Activated naive CD8-positive, alpha-beta T cell treated with anti-CD3 and anti-CD28 coated beads for 36 hours (primary cell): Measurements from ENCODE around the gene MIS12. TPM values are rescaled to one million over a fixed set of nuclear protein-coding genes. Genes with fewer than 3 reads are reported as not detected.
A peak's percentile ranks its signal among the peaks of the same experiment; 100 is the strongest.

Experiments used
- DNase-seq: peaks from one replicate; pipeline ENCODE4 v3.0.0; 2021
- H3K27ac Mint-ChIP-seq: one replicate; pipeline ENCODE4 v1.8.0; 2022; ENCODE audit warnings: mild to moderate bottlenecking, moderate library complexity, mixed read lengths
- H3K27me3 Mint-ChIP-seq: one replicate; pipeline ENCODE4 v1.8.0; 2022; ENCODE audit warnings: mild to moderate bottlenecking, mixed read lengths
- H3K36me3 Mint-ChIP-seq: one replicate; pipeline ENCODE4 v1.8.0; 2021; ENCODE audit warnings: mild to moderate bottlenecking, mixed read lengths
- H3K4me1 Mint-ChIP-seq: one replicate; pipeline ENCODE4 v1.8.0; 2021; ENCODE audit warnings: mixed read lengths
- H3K4me3 Mint-ChIP-seq: one replicate; pipeline ENCODE4 v1.8.0; 2022; ENCODE audit warnings: mild to moderate bottlenecking, moderate library complexity, mixed read lengths
- H3K9me3 Mint-ChIP-seq: one replicate; pipeline ENCODE4 v1.8.0; 2022; ENCODE audit warnings: mixed read lengths
- total RNA-seq, 2 experiments: library from RNA; stranded (reverse); gene quantifications; one replicate each; pipeline ENCODE4 v1.2.3, GENCODE V29; 2021

The MIS12 gene
- 10 to 100 TPM; 44.3 to 45.5 TPM for total RNA-seq

- H3K4me1 Mint-ChIP-seq = peaks cover 46% of the 10 kb centered on the region
- no peaks in the 10 kb centered on the region for H3K27me3 Mint-ChIP-seq
These were observed at the start of gene MIS12 for GRCh38 chr17:5486206-5487124. MIS12 (plus strand) TSS chr17:5486566; CDS start chr17:5488863, 2,297 bp downstream.

GRCh38 chr17:5437721-5438317 is 48.5 kb upstream of the MIS12 start:
- H3K4me3 Mint-ChIP-seq = peak overlapping the region; percentile 84
- H3K4me1 Mint-ChIP-seq = peaks cover 35% of the 10 kb centered on the region
- H3K36me3 Mint-ChIP-seq = peaks cover 47% of the 10 kb centered on the region
- H3K27me3 Mint-ChIP-seq = no peaks in the 10 kb centered on the region
- H3K27ac Mint-ChIP-seq = peak overlapping the region; percentile 81
- no peaks in the 10 kb centered on the region for H3K9me3 Mint-ChIP-seq
- no peak for DNase-seq

More at GRCh38 chr17:5486206-5487124, at the start of gene MIS12:
- peak within 1 kb of the TSS; percentile 98 for H3K4me3 Mint-ChIP-seq
- peaks cover 42% of the 10 kb centered on the region for H3K36me3 Mint-ChIP-seq
- DNase-seq = peak; percentile 95
- H3K27ac Mint-ChIP-seq = peak within 1 kb of the TSS; percentile 99
- H3K9me3 Mint-ChIP-seq = no peaks in the 10 kb centered on the region

GRCh38 chr17:5438716-5439445 is 47.5 kb upstream of the MIS12 start, which contains the start of gene C1QBP:
C1QBP (minus strand) TSS chr17:5439155; CDS start chr17:5439073, 82 bp downstream.
- peaks cover 39% of the 10 kb centered on the region for H3K36me3 Mint-ChIP-seq
- DNase-seq = peak; percentile 93
- H3K9me3 Mint-ChIP-seq = no peaks in the 10 kb centered on the region
- H3K4me1 Mint-ChIP-seq = peaks cover 33% of the 10 kb centered on the region
- H3K27ac Mint-ChIP-seq = peak within 1 kb of the TSS; percentile 85
- no peaks in the 10 kb centered on the region for H3K27me3 Mint-ChIP-seq
- H3K4me3 Mint-ChIP-seq = peak within 1 kb of the TSS; percentile 84

GRCh38 chr17:5439446-5439764 is 47.0 kb upstream of the MIS12 start:
- Mint-ChIP-seq H3K4me1 (peaks cover 33% of the 10 kb centered on the region), H3K27me3 (no peaks in the 10 kb centered on the region), H3K36me3 (peaks cover 36% of the 10 kb centered on the region), H3K27ac (peak overlapping the region; percentile 85), H3K9me3 (no peaks in the 10 kb centered on the region), H3K4me3 (peak overlapping the region; percentile 84)
- DNase-seq = no peak

GRCh38 chr17:5443728-5444127 is 42.6 kb upstream of the MIS12 start:
- DNase-seq = no peak
- Mint-ChIP-seq H3K36me3 (peaks cover 24% of the 10 kb centered on the region), H3K4me3 (no peak overlapping the region), H3K27me3 (no peaks in the 10 kb centered on the region), H3K27ac (no peak overlapping the region), H3K4me1 (peaks cover 11% of the 10 kb centered on the region), H3K9me3 (no peaks in the 10 kb centered on the region)

GRCh38 chr17:5444209-5444608 is 42.2 kb upstream of the MIS12 start:
- peaks cover 24% of the 10 kb centered on the region for H3K36me3 Mint-ChIP-seq
- H3K4me1 Mint-ChIP-seq = peaks cover 10% of the 10 kb centered on the region
- no peak for DNase-seq
- H3K9me3 Mint-ChIP-seq = no peaks in the 10 kb centered on the region
- no peak overlapping the region for H3K4me3 Mint-ChIP-seq
- no peak overlapping the region for H3K27ac Mint-ChIP-seq
- H3K27me3 Mint-ChIP-seq = no peaks in the 10 kb centered on the region

GRCh38 chr17:5446786-5447185 is 39.6 kb upstream of the MIS12 start:
- H3K36me3 Mint-ChIP-seq = peaks cover 27% of the 10 kb centered on the region
- no peak overlapping the region for H3K4me3 Mint-ChIP-seq
- H3K4me1 Mint-ChIP-seq = no peaks in the 10 kb centered on the region
- no peaks in the 10 kb centered on the region for H3K9me3 Mint-ChIP-seq
- DNase-seq = no peak
- H3K27ac Mint-ChIP-seq = no peak overlapping the region
- no peaks in the 10 kb centered on the region for H3K27me3 Mint-ChIP-seq

- DNase-seq = no peak
- Mint-ChIP-seq H3K4me3 (no peak overlapping the region), H3K9me3 (no peaks in the 10 kb centered on the region), H3K27ac (no peak overlapping the region), H3K4me1 (peaks cover 40% of the 10 kb centered on the region), H3K36me3 (peaks cover 40% of the 10 kb centered on the region), H3K27me3 (no peaks in the 10 kb centered on the region)
These were observed 21.5 kb upstream of the MIS12 start for GRCh38 chr17:5464717-5465507.

- peaks cover 42% of the 10 kb centered on the region for H3K4me1 Mint-ChIP-seq
- no peak for DNase-seq
- H3K9me3 Mint-ChIP-seq = no peaks in the 10 kb centered on the region
- no peaks in the 10 kb centered on the region for H3K27me3 Mint-ChIP-seq
- H3K36me3 Mint-ChIP-seq = peaks cover 33% of the 10 kb centered on the region
- H3K4me3 Mint-ChIP-seq = peak overlapping the region; percentile 94
- peak overlapping the region; percentile 0 for H3K27ac Mint-ChIP-seq
These were observed 20.1 kb upstream of the MIS12 start for GRCh38 chr17:5466295-5466694.

GRCh38 chr17:5467416-5467815 is 18.9 kb upstream of the MIS12 start:
- no peaks in the 10 kb centered on the region for H3K27me3 Mint-ChIP-seq
- peaks cover 42% of the 10 kb centered on the region for H3K4me1 Mint-ChIP-seq
- H3K27ac Mint-ChIP-seq = peak overlapping the region; percentile 81
- peak overlapping the region; percentile 94 for H3K4me3 Mint-ChIP-seq
- no peak for DNase-seq
- no peaks in the 10 kb centered on the region for H3K9me3 Mint-ChIP-seq
- H3K36me3 Mint-ChIP-seq = peaks cover 29% of the 10 kb centered on the region

GRCh38 chr17:5468075-5468473 is 18.3 kb upstream of the MIS12 start:
- peaks cover 26% of the 10 kb centered on the region for H3K36me3 Mint-ChIP-seq
- peak; percentile 31 for DNase-seq
- peak overlapping the region; percentile 81 for H3K27ac Mint-ChIP-seq
- peak overlapping the region; percentile 94 for H3K4me3 Mint-ChIP-seq
- H3K27me3 Mint-ChIP-seq = no peaks in the 10 kb centered on the region
- no peaks in the 10 kb centered on the region for H3K9me3 Mint-ChIP-seq
- peaks cover 42% of the 10 kb centered on the region for H3K4me1 Mint-ChIP-seq

- H3K27me3 Mint-ChIP-seq = no peaks in the 10 kb centered on the region
- no peak for DNase-seq
- no peaks in the 10 kb centered on the region for H3K9me3 Mint-ChIP-seq
- H3K4me3 Mint-ChIP-seq = no peak overlapping the region
- no peak overlapping the region for H3K27ac Mint-ChIP-seq
- H3K4me1 Mint-ChIP-seq = peaks cover 14% of the 10 kb centered on the region
- peaks cover 22% of the 10 kb centered on the region for H3K36me3 Mint-ChIP-seq
These were observed 13.9 kb upstream of the MIS12 start for GRCh38 chr17:5472511-5472910.

GRCh38 chr17:5473906-5474305 is 12.5 kb upstream of the MIS12 start:
- no peak overlapping the region for H3K27ac Mint-ChIP-seq
- no peaks in the 10 kb centered on the region for H3K27me3 Mint-ChIP-seq
- DNase-seq = no peak
- no peak overlapping the region for H3K4me3 Mint-ChIP-seq
- H3K9me3 Mint-ChIP-seq = no peaks in the 10 kb centered on the region
- H3K4me1 Mint-ChIP-seq = peaks cover 13% of the 10 kb centered on the region
- peaks cover 26% of the 10 kb centered on the region for H3K36me3 Mint-ChIP-seq

- Mint-ChIP-seq H3K27me3 (no peaks in the 10 kb centered on the region), H3K36me3 (peaks cover 38% of the 10 kb centered on the region), H3K27ac (no peak overlapping the region), H3K4me3 (no peak overlapping the region), H3K9me3 (no peaks in the 10 kb centered on the region), H3K4me1 (peaks cover 18% of the 10 kb centered on the region)
- DNase-seq = no peak
These were observed 7.4 kb upstream of the MIS12 start for GRCh38 chr17:5478992-5479391.
